Fibroblast of villous mesenchyme (primary cell): ENCODE results near the gene ARMH1. TPM values are rescaled to one million over a fixed set of nuclear protein-coding genes. Genes with fewer than 3 reads are reported as not detected.

Experiments
- DNase-seq: peaks from one replicate; pipeline ENCODE4 v3.0.0-alpha.2; 2010; ENCODE audit warnings: low read depth
- H3K4me3 ChIP-seq: 2 replicates; pipeline ENCODE4 v1.5.1; 2011; ENCODE audit warnings: low read depth, mild to moderate bottlenecking, low read length
- total RNA-seq: library from RNA; depleted of rRNA; stranded (reverse); fragments of >200 nt; gene quantifications from 2 replicates; pipeline ENCODE4 v1.2.3, GENCODE V29; 2012
- TF ChIP-seq, protein P1 (sequence below): IDR thresholded peaks from 2 replicates; pipeline ENCODE4 v1.5.1; 2012; ENCODE audit warnings: low read depth, mild to moderate bottlenecking, low read length; ENCODE audit not compliant: insufficient read depth

Gene ARMH1
- total RNA-seq, 1 donor, result 0.43 TPM

DNA sequence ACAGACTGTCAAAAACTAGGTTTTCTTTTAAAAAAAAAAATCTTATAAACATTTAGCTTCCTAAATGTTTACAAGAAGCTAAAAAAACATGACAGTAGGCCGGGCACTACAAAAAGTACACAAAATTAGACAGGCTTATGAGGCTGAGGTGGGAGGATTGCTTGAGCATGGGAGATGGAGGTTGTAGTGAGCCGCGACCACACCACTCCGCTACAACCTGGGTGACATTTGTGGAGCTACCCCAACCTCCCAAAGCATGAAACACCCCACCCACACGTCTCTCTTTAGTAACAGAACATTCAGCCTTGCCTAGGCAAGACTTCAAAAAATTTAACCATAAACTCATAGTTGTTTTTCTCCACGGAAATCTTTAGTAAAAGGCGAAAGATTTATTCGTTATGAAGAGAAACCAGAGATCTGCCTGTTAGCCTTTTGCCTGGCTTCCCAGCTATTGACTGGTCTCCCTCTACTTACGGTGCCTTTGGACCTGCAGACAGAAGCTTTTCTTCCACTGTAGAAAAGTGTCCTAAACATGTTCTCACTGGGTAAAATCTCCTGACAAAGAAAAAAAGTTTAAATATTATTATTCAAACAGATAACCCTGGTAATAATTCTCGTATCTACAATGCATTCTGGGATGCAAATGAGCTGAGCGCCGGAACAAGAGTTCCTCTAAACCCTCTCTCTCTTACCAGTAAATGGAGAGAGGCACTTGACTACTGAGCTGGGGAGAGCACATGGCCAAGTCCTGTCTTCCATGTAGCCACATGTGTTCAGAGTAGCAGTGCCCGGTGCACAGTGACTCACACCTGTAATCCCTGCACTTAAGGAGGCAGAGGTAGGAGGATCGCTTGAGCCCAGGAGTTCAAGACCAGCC is 47.2 kb downstream of the ARMH1 start:
- no peak overlapping the region for H3K4me3 ChIP-seq
- peak; percentile 96 for DNase-seq
- TF ChIP-seq, protein P1, sequence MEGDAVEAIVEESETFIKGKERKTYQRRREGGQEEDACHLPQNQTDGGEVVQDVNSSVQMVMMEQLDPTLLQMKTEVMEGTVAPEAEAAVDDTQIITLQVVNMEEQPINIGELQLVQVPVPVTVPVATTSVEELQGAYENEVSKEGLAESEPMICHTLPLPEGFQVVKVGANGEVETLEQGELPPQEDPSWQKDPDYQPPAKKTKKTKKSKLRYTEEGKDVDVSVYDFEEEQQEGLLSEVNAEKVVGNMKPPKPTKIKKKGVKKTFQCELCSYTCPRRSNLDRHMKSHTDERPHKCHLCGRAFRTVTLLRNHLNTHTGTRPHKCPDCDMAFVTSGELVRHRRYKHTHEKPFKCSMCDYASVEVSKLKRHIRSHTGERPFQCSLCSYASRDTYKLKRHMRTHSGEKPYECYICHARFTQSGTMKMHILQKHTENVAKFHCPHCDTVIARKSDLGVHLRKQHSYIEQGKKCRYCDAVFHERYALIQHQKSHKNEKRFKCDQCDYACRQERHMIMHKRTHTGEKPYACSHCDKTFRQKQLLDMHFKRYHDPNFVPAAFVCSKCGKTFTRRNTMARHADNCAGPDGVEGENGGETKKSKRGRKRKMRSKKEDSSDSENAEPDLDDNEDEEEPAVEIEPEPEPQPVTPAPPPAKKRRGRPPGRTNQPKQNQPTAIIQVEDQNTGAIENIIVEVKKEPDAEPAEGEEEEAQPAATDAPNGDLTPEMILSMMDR, result no peak

DNA sequence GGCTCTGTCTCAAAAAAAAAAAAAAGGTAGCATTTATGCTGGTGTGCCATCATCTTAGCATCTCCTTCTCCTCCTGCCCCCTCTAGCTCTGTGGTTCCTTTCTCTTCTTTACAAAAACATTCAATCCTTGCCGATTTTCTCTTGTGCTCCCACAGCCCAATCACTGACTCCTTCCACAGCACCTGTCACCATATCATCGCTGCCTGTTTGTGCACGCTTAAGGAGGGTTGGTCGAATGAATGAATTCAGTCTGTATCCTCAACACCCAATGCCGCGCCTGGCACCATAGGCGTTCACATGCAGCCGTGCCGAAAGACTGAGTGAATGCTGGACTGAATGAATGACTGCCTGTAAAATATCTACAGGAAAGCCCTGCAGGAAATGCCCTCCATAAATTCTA is 48.5 kb downstream of the ARMH1 start:
- TF ChIP-seq, protein P1, result no peak
- DNase-seq, result no peak
- H3K4me3 ChIP-seq, result no peak overlapping the region

DNA sequence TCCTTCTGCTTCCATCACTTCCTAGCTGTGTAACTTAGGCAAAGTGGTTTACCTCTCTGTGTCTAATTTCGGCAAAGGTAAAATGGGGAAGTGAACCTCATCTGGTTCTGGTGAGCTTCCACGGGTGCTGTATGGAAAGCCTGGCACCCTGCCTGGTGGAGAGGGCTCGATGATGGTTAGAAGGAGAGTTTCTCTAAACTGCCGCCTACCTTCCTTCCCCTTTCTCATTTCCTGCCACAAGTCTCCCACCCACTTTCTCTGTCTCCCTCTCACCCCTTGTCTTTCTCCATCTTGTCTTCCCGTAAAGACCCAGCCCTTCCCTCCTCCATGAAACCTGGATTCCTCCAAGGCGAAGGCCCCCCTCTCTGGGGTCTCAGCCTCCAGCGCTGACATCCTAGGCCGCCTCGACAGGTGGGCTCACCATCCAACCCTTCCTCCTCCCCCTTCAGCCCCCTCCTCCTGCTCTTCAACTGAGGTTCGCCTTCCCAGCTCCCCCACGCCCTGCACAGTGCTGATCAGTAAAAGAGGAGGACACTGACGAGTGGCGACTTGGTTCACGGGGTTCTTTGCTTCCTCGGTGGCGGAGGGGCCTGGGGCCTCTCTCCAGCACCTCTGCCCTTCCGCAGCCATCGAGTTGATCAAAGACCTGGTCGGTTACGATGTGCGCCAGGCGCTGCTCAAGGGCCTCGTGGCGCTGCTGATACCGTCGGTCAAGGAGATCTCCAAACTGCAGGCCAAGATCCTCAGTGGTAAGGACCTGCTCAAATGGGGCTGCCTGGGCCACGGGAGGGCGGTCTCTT is 49.2 kb downstream of the ARMH1 start:
- TF ChIP-seq, protein P1, result no peak
- no peak overlapping the region for H3K4me3 ChIP-seq
- DNase-seq, result no peak

DNA sequence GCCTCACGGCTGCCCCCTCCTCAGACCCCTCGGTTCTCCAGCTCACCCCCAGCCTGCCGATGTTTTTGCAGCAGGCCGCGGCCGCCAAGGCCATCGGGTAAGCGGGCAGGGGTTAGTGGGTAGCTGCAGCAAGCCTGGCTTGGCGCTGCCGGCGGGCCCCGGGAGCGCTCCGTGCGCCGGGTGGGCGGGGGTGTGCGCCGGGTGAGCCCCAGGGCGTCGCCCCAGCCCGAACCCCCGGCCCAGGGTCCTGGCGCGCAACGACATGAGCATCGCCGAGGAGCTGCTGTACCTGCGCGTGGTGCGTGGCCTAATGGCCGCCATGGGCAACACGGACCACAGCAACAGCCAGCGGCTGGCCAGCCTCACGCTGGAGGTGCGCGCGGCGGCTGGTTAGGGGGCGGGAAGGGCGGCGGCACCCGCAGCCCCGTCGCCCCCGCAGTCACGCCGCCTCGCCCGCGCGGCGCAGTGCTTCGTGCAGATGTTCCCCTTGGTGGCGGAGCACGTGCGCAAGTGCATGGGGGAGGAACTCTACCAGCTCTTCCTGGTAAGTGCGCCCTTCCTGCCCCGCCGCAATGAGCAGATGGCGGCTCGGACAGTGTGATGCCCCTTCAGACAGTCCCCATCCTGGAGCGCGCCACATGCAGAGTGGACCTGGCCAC is 49.9 kb downstream of the ARMH1 start:
- H3K4me3 ChIP-seq, result no peak overlapping the region
- DNase-seq, result no peak
- TF ChIP-seq, protein P1, result no peak

DNA sequence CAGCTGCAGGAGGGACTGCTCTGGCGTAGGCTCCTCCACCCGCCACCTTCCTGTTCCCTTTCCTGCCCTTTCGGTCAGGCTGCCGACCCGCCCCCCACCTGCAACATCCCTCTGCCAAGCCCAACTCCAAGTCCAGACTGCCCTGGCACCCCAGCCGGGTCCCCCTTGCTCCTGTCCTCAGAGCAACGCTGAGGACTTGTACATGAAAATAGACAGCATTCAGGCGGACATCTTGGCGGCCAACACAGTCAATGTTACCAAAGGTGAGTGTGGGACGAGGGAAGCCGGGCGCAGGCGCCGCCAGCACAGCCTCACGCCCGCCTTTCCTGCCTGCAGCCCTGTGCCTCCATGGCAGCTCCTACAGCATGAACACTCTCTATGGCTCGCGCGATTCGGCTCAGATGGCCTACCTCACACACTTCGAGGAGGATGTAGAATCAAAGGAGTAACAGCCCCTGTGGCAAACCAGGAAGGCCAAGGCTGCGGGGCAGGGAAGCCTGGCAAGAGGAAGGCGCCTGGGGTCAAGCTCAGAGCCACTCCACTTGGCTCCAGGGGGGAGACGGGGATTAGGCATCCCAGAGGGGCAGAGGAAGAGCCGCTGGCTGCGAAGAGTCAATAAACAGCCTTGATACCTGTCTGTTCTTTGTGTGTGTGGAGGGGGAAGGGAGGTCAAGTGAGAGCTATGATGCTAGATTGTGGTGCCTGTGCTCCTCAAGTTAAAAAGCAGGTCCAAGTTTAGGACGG is 50.6 kb downstream of the ARMH1 start:
- TF ChIP-seq, protein P1, result no peak
- no peak overlapping the region for H3K4me3 ChIP-seq
- no peak for DNase-seq

DNA sequence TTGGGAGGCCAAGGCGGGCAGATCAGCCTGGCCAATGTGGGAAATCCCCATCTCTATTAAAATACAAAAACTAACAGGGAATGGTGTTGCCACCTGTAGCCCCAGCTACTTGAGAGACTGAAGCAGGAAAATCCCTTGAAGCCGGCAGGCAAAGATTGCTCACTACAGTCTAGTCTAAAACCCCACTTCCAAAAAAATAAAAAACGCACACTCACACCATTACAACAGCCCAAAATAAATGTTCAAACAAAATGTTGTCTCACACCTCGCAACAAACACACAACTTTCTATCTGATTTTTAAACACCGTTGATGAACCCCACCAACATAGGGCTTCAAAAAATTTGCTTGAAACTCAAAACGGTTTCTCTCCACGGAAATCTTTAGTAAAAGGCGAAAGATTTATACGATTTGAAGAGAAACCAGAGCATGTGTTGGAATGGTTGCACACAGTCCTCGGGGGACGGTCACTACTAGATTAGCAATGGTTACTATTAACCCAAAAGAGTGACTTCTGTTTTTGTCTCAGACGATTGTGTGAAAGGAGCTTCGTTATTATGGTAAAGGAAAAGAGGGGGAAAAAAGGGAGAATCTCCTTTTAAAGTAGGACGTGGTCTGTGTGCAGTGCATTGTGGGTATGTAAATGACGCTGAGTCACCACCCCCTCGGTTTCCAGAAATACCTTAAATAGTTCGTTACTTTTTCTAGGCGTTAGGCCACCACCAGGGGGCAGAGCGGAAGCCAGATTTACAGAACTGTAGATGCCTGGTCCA is 56.4 kb downstream of the ARMH1 start, which contains the start of gene RNU5D-1:
Gene RNU5D-1 (minus strand): TSS at position 430 of the 772 bp plus-strand sequence.
- TF ChIP-seq, protein P1, result peak; percentile 79
- H3K4me3 ChIP-seq, result peak within 1 kb of the TSS; percentile 35
- peak; percentile 98 for DNase-seq
